GF-D8 (cell line): ENCODE data around the gene SUN1.
"Not testable (repeated sequence)": the region's sequence is repeated elsewhere in the genome, so short reads cannot be mapped to it uniquely, and the experiment has no call there.

ENCODE experiments used
- DNase-seq: peaks from one replicate; lab custom pipeline; 2025; lab: John Stamatoyannopoulos, UW

The SUN1 gene

GRCh38 chr7:856444-857095 lies 24.3 kb downstream of the SUN1 start:
- DNase-seq: no peak

DNA sequence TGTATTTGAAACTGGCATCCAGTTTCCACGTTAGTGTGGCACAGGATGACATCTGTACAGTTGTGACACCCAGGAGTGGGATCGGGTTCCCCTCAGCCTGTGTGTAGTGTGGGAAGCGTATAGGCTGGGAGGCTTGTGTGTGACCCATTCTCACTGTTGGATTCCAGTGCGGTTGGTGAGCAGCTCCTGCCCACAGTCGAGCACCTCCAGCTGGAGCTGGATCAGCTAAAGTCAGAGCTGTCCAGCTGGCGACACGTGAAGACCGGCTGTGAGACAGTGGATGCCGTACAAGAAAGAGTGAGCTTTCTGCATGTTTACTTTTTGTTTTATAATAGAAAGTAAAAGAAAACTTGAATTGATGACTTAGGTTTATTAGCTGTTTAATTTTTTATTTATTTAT lies 25.4 kb downstream of the SUN1 start:
- DNase-seq: no peak

- no peak for DNase-seq
These were observed 27.2 kb downstream of the SUN1 start for GRCh38 chr7:859359-860030.

GRCh38 chr7:860149-860548 lies 27.9 kb downstream of the SUN1 start:
- DNase-seq: no peak

DNA sequence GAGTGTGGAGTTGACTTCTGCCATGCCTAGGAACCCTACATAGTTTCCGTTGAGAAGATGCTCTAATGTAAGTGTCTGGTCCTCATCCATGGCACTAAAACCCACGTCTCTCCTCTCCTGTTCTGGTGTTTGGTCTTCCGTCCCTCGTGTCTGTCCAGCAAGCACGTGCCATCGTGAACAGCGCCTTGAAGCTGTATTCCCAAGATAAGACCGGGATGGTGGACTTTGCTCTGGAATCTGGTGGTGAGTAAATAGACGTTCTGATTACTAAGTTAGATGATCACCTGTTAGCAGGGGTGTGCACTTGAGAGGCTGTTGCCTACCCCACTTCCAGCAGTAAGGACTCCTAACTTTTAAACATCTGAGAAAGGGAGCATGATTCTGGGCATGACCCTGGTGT lies 28.9 kb downstream of the SUN1 start:
- DNase-seq: no peak

GRCh38 chr7:862157-862556 lies 29.9 kb downstream of the SUN1 start:
- no peak for DNase-seq

- no peak for DNase-seq
These were observed 30.8 kb downstream of the SUN1 start for GRCh38 chr7:863106-863505.

DNA sequence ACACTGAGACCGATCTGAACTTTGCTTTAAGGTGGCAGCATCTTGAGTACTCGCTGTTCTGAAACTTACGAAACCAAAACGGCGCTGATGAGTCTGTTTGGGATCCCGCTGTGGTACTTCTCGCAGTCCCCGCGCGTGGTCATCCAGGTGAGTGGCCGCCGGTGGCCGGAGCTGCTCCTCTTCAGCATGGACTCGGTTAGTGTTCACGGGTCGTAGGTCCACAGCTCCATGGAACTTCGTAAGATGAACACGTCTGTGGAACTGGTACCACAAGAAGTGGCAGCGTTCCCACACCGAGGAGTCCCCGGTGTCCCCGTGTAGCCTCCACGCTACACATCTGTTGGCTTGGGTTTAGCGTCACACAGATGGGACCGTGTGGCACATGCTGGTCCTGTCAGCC lies 33.6 kb downstream of the SUN1 start:
- no peak for DNase-seq

DNA sequence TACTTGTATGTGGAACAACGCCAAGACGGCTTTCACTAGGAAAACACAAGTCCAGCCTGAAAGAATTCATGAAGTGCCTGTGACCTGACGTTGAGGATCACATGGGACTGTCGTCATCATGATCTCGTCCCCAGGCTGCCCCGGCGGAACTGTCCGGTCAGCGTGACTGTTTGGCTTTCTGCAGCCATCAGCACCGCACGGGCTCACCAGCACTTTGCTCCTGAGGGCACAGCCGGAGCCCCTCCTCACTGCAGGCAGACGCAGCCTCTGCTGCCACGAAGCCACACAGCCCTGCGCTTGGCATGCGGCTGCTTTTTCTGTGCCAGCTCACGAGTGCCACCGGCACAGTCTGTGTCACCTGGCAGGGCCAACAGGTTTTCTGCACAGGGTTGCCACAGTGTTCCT lies 34.7 kb downstream of the SUN1 start:
- no peak for DNase-seq

DNA sequence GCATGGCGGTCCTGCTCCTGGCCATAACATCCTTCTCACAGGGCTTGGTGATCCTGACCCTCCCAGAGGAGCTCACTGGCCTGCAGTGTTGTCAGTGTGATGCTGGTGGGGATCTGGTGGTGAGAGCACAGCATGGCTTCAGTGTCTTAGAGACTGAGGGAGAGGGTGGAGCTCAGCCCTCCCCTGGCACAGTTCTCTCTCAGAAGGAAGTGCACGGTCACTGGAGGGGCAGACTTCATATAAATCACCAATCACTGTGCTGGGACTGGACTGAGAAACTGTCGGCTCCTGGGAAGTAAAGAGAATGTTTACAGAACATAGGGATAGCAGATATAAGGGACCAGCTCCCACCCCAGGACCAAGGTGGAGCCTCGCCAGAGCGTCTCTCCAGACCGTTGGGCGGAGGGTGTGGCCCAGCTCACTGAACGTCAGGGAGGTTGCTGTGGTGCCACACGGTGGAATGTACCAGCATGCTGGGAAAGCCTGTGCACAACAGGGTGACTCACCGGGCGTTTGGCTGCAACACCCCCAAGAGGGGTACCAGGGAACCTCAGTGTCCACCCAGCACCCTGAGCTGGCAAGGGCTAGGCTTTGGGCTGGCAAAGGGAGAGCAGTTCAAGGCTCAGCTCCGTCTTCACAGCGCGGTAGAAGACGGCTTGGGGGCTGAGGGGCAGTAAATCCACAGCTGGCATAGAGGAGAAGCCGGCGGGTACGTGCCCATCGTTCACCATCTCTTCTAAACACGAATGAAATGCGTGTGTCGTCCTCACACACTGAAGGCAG lies 35.3 kb downstream of the SUN1 start:
- DNase-seq: no peak

DNA sequence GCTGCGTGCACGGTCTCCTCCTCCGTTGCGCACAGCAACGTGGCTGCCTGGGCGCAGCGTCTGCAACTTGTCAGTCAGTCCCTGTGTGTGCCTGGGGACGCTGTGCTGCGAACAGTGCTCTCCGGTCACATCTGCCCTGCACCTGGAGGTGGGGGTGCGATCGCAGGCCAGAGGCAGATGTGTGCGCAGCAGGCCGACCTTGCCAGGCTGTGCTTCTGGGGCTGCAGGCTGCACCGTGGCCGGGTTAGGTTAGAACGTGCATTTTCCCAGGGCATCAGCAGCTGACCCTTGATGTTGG lies 35.9 kb downstream of the SUN1 start:
- no peak for DNase-seq

GRCh38 chr7:869348-869747 lies 37.1 kb downstream of the SUN1 start:
- DNase-seq: no peak

DNA sequence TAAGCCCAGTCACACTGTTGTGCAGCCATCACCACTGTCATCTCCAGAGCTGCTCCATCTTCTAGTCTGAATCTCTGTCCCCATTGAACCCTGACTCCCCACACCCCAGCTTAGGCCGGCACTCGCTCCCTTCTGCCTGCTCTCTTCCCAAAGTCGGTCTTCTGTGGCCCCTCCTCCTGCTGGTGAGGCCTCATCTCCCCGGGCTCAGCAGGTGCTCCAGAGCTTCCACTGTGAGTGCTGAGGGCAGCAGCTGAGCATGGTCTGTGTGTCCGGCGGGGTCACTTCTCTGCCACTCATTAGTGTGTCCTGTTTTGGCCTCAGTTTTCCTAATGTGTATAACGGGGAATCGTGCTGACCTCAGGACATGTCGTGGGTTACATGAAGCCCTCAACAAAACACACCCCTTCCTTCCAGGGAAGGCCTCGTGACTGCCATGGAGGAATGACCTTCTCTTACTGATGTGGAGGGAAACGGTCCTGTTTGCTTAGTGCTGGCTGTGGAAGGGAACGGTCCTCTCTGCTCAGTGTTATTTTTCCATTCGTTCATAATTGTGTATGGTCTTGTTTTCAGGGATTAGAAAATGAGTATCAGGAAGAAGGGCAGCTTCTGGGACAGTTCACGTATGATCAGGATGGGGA lies 39.7 kb downstream of the SUN1 start:
- DNase-seq: no peak

- not testable (repeated sequence) for DNase-seq
These were observed 40.4 kb downstream of the SUN1 start for GRCh38 chr7:872685-873084.

DNA sequence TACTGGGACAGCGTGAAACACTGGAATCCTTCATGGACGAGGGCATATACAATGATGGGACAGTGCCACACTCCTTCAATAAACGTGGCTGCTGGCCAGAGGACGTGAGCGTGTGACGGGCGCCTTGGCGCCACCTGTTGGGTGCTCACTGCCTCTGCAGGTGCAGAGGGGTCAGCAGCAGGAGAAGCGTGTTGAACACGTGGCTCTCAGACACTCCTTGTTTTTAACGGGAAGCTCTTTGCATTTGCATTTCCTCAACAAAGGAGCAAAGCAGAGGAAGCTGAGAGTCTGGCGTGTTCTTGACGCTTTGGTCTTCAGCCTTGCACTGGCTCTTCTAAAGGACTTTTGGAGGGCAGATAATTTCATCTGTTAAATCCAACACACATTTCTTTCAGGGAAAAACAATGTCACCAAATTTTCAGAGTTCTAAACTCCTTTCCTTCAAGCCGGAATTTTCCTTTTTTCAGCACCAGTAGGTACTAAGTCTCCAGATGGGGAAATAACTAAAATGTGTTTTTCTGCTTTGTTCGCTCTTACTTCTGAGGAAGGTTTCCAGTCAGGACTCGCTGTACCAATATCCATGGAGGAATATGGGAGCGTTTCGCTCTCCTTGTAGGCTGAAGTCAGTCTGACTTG lies 41.2 kb downstream of the SUN1 start:
- peak; percentile 92 for DNase-seq

GRCh38 chr7:874031-874749 lies 41.9 kb downstream of the SUN1 start:
- no peak for DNase-seq

- no peak for DNase-seq
These were observed 42.8 kb downstream of the SUN1 start for GRCh38 chr7:875051-875450.

GRCh38 chr7:875476-876076 lies 43.3 kb downstream of the SUN1 start:
- DNase-seq: no peak

DNA sequence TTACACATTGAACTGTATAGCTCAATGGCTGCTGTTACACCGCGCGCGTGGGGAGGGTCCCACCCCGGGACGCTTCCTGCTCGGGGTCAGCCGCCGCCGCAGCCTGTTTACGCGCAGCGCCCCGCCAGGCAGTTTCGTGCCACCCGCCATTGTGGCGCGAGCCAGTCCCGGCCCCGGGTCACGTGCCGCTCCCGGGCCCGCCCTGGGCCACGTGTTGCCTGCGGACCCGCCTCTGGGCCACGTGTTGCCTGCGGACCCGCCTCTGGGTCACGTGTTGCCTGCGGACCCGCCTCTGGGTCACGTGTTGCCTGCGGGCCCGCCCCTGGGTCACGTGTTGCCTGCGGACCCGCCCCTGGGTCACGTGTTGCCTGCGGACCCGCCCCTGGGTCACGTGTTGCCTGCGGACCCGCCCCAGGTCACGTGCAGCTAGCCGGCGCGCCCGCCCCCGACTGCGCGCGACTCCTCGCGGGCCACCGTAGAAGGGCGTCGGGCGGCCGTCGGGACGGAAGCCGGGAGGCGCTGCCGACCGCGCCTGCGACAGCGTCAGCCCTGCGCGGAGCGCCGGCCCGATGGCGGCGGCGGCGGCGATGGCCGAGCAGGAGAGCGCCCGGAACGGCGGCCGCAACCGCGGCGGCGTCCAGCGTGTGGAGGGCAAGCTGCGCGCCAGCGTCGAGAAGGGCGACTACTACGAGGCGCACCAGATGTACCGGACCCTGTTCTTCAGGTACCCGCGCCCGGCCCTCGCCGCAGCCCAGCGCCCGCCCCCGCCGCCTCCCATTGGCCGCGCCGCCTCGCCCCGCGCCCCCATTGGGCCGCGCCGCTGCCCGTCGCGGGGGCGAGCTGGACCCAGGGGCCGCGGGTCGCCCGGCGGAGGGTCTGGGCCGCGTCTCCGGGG lies 44.0 kb downstream of the SUN1 start, which contains the start of gene GET4:
GET4 (plus strand) TSS at position 478 of the 895 bp plus-strand sequence; CDS start at position 570, 92 bp downstream.
- peak; percentile 92 for DNase-seq

GRCh38 chr7:876972-877311 lies 44.7 kb downstream of the SUN1 start:
- DNase-seq: no peak
